Measurements from ENCODE around the gene PLA2G2D.

GRCh38 chr1:20109223-20109856 lies 10.0 kb downstream of the PLA2G2D start:
- no peak for TF ChIP-seq POLR2AphosphoS5 (IDR thresholded peaks at IDR 0.05; ENCODE audit: low read depth)
- TF ChIP-seq REST (IDR thresholded peaks at IDR 0.05; ENCODE audit: unreplicated experiment), result no peak
- TF ChIP-seq CTCF (conservative IDR thresholded peaks at IDR 0.05; ENCODE audit: low read depth in 2 of 2), result no peak

All from GM23338 (cell line).